ENCODE data around the gene TUBB4B.

TUBB4B gene

DNA sequence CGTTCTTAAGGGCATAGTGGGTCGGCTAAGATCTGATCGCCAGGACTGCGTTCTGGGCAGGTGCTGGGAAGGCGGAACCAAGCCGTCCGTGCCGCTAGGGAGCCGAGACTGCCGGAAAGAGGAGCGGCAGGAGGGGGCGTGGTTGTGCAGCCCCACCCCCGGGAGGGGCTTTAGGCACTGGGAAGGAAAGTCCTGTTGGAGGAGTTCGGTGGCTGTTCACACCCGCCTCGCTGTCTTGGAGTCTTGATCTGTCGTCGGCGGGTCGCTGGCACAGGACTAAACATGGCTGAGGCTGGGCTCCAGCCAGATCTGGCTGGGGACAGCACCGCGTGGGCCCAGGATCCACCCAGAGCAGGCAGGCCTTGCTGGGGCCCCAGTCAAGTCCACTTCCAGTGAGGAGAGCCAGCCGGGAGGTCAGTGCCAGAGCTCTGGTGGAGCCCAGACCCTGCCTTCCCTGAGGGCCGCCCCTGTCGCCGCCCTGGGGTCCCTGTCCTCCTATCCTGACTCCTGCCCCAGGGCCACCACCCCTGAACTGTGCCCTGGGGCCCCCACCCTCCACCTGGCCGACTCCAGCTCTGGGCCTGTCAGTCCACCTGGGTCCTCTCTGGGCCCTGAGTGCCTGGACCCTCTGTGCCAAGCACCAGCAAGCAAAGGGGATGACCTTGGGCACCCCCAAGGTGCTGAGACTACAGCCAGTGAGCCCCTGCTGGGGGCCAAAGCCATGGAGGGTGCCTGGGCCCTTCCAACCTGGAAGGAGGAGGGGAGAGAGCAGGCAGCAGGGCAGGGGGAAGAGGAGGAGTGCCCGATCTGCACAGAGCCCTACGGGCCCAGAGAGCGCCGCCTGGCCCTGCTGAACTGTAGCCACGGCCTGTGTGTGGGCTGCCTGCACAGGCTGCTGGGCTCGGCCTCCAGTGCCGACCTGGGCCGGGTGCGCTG is 23.5 kb upstream of the TUBB4B start:
- H3K4me3 ChIP-seq (ENCODE audit: low read depth, low read length): no peak overlapping the region
- DNase-seq (ENCODE audit: low read depth, low spot score): no peak
- TF ChIP-seq, protein P1, sequence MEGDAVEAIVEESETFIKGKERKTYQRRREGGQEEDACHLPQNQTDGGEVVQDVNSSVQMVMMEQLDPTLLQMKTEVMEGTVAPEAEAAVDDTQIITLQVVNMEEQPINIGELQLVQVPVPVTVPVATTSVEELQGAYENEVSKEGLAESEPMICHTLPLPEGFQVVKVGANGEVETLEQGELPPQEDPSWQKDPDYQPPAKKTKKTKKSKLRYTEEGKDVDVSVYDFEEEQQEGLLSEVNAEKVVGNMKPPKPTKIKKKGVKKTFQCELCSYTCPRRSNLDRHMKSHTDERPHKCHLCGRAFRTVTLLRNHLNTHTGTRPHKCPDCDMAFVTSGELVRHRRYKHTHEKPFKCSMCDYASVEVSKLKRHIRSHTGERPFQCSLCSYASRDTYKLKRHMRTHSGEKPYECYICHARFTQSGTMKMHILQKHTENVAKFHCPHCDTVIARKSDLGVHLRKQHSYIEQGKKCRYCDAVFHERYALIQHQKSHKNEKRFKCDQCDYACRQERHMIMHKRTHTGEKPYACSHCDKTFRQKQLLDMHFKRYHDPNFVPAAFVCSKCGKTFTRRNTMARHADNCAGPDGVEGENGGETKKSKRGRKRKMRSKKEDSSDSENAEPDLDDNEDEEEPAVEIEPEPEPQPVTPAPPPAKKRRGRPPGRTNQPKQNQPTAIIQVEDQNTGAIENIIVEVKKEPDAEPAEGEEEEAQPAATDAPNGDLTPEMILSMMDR (IDR thresholded peaks at IDR 0.05; ENCODE audit: low read depth, low read length): no peak
- in situ Hi-C loops (cut with HindIII; ENCODE audit: low sequenced_read_pairs): no loop called here

DNA sequence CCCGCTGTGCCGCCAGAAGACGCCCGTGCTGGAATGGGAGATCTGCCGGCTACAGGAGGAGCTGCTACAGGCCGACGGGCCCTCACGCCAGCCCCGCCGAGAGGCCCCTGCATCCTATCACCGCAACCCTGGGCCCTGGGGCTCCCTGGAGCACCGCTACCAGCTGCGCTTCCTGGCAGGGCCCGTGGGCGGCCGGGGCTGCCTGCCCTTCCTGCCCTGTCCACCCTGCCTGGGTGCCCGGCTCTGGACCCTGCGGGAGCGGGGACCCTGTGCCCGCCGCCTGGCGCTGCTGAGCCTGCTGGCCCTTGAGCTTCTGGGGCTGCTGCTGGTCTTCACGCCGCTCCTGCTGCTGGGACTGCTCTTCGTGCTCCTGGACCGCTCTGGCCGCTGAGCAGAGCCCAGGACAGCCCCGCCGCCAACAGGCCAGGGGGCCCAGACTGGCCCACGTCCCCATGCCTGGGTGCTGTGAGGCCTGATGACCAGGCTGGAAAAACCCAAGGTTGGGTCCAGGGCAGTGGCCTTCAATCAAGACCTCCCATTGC is 22.8 kb upstream of the TUBB4B start:
- H3K4me3 ChIP-seq (ENCODE audit: low read depth, low read length): no peak overlapping the region
- in situ Hi-C loops (cut with HindIII; ENCODE audit: low sequenced_read_pairs): no loop called here
- TF ChIP-seq, protein P1 (IDR thresholded peaks at IDR 0.05; ENCODE audit: low read depth, low read length): no peak
- DNase-seq (ENCODE audit: low read depth, low spot score): no peak

DNA sequence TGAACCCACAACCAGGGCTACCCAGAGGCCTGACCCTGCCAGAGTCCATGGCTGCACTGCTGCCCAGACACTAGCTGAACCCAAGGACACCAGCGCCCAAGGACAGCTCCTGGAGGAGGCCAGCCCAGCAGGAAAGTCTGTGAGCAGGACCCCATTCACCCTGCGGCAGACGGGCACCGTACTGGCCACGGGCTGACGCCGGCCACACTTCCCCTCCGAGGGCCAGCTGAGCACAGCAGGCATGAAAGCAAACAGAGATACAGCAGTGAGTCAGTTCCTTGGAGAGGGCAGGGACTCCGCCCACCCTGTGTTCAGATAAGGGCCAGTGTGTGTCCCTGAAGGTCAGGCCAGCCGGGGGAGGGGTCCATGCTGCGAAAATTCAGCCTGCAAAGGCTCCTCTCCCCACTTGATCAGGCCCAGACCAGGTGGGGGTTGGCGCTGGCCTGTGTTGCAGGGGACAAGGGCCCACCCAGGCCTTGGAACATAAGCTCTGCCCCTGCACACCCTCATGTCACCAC is 22.3 kb upstream of the TUBB4B start:
- in situ Hi-C loops (cut with HindIII; ENCODE audit: low sequenced_read_pairs): no loop called here
- peak; percentile 31 for DNase-seq (ENCODE audit: low read depth, low spot score)
- TF ChIP-seq, protein P1 (IDR thresholded peaks at IDR 0.05; ENCODE audit: low read depth, low read length): no peak
- H3K4me3 ChIP-seq (ENCODE audit: low read depth, low read length): no peak overlapping the region

DNA sequence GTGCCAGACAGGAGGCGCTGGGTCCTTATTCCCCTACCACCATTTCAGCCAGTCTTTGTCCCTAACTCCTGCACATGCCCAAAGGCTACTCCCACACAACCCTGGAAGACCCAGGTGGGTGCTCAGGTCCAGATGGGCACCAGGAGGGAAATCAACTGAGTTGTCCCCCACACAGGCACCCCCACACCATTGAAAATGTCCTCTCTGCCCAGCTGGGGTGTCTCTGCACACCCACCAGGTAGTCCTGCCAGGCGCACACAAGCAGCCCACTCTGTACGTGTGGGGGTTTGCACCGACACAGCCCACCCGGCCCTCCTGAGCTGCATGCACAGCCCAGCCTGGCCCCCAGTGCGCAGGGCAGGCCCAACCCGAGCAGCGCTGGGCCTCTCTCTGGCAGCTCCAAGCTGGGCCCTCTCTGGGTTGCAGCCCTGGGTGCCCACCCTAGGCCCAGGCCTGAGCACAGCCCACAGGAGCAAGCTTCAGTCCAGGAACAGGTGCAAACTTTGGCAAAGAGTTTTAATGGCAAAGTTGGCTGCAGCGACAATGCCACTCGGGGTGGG is 21.2 kb upstream of the TUBB4B start:
- no peak overlapping the region for H3K4me3 ChIP-seq (ENCODE audit: low read depth, low read length)
- TF ChIP-seq, protein P1 (IDR thresholded peaks at IDR 0.05; ENCODE audit: low read depth, low read length): no peak
- no peak for DNase-seq (ENCODE audit: low read depth, low spot score)
- in situ Hi-C loops (cut with HindIII; ENCODE audit: low sequenced_read_pairs): no loop called here

DNA sequence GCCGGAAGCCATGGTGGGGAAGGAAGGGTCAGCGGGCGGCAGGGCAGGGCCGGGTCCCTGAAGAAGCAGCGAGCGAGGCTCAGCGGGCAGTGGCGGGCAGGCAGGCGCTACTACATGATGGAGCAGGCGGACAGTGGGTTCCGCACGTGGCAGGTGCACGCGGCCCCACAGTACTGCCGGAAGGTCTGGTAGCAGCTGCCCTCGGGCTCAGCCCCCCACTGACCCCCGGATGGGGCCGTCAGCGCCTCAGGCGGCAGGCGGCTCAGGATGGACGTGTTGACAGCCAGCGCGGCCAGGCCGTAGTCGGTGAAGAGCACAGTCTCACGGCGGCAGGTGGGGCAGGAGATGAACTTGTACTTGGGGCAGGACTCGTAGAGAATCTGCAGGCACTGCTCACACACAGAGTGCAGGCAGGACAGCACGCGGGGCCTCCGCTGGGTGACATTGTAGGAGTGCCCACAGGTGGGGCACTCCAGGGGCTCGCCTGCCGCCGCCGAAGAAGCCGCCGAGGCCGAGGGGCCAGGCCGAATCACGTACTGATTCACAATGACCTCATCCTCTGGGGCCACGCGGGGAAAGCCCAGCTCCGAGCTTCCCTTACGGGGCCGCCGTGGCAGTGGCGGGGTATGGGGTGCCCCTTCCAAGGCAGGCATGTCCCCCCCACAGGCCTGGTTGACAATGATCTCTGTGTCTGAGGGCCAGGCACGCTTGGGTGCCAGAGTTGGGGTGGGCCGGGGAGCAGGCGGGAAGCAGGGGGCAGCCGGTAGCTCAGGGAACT is 20.6 kb upstream of the TUBB4B start:
- no peak overlapping the region for H3K4me3 ChIP-seq (ENCODE audit: low read depth, low read length)
- TF ChIP-seq, protein P1 (IDR thresholded peaks at IDR 0.05; ENCODE audit: low read depth, low read length): no peak
- no peak for DNase-seq (ENCODE audit: low read depth, low spot score)
- in situ Hi-C loops (cut with HindIII; ENCODE audit: low sequenced_read_pairs): no loop called here

DNA sequence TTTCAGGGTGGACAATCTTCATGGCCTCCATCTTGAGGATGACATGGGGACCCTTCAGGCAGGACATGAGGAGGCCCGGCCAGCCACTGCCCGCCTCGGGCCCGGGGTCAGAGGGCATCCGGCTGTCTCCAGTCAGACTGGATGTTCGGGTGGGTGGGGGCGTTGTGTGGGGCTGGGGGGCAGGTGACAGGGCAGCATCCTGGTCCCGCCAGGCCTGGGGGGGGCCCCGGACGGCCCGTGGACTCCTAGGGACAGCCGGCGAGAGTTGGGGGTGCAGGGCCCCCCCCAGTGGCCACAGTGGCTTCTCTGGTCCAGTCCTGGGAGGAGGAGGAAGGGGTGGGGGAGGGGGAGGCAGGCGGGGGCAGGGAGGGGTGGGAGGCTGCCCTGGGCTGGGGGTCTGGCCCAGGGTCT is 20.0 kb upstream of the TUBB4B start:
- TF ChIP-seq, protein P1 (IDR thresholded peaks at IDR 0.05; ENCODE audit: low read depth, low read length): no peak

More for the DNA sequence above, 20.0 kb upstream of the TUBB4B start:
- no peak for DNase-seq (ENCODE audit: low read depth, low spot score)
- in situ Hi-C loops (cut with HindIII; ENCODE audit: low sequenced_read_pairs): no loop called here
- no peak overlapping the region for H3K4me3 ChIP-seq (ENCODE audit: low read depth, low read length)

Measured in astrocyte of the spinal cord (primary cell).